ENCODE data around the gene KNL1.

DNA sequence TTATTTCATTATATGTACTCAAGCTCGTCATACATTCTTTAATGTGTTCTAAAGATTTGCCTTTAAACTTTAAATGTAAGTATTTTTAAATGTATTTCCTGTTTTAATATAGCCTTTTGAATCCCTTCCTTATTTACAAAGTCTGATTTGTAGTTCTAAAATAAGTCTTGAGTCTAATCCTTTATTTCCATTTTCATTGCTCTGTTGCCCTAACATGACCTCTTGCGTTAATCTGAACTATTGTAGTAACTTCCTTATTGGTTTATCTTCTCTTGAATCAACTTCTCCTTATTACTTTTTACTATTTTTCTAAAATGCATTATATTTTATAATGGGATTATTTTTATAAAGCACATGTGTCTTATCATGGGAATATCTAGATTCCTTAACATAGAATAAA lies 24.0 kb downstream of the KNL1 start:
- TF ChIP-seq, protein P1, sequence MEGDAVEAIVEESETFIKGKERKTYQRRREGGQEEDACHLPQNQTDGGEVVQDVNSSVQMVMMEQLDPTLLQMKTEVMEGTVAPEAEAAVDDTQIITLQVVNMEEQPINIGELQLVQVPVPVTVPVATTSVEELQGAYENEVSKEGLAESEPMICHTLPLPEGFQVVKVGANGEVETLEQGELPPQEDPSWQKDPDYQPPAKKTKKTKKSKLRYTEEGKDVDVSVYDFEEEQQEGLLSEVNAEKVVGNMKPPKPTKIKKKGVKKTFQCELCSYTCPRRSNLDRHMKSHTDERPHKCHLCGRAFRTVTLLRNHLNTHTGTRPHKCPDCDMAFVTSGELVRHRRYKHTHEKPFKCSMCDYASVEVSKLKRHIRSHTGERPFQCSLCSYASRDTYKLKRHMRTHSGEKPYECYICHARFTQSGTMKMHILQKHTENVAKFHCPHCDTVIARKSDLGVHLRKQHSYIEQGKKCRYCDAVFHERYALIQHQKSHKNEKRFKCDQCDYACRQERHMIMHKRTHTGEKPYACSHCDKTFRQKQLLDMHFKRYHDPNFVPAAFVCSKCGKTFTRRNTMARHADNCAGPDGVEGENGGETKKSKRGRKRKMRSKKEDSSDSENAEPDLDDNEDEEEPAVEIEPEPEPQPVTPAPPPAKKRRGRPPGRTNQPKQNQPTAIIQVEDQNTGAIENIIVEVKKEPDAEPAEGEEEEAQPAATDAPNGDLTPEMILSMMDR (IDR thresholded peaks at IDR 0.05), result no peak
- TF ChIP-seq TP53 (CRISPR knock-in tag; IDR thresholded peaks at IDR 0.05), result no peak
- TF ChIP-seq POLR2AphosphoS2 (conservative IDR thresholded peaks at IDR 0.05; ENCODE audit: low read length), result no peak
- no peak for TF ChIP-seq MAFK (IDR thresholded peaks at IDR 0.05; ENCODE audit: partially characterized antibody)
- no peak for TF ChIP-seq CEBPB (IDR thresholded peaks at IDR 0.05)
- no peak for TF ChIP-seq CBX2 (IDR thresholded peaks at IDR 0.05; ENCODE audit: borderline replicate concordance, low read depth)
- TF ChIP-seq, protein P2, sequence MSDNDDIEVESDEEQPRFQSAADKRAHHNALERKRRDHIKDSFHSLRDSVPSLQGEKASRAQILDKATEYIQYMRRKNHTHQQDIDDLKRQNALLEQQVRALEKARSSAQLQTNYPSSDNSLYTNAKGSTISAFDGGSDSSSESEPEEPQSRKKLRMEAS (IDR thresholded peaks at IDR 0.05), result no peak
- TF ChIP-seq ZFP36 (IDR thresholded peaks at IDR 0.05; ENCODE audit: borderline replicate concordance, partially characterized antibody), result no peak
- no peak for TF ChIP-seq EP300 (IDR thresholded peaks at IDR 0.05)

All from A549 (cell line).